Measurements from ENCODE around the gene TTK.

TTK gene

GRCh38 chr6:80077067-80077466 is 72.6 kb downstream of the TTK start:
- H3K4me3 ChIP-seq (ENCODE audit: low read depth, low read length) = no peak overlapping the region
- DNase-seq (ENCODE audit: low read depth) = no peak
- no peak for TF ChIP-seq CTCF (conservative IDR thresholded peaks at IDR 0.05; ENCODE audit: low read depth, low read length)

GRCh38 chr6:80088637-80089036 is 84.2 kb downstream of the TTK start:
- H3K4me3 ChIP-seq (ENCODE audit: low read depth, low read length) = no peak overlapping the region
- DNase-seq (ENCODE audit: low read depth) = no peak
- TF ChIP-seq CTCF (conservative IDR thresholded peaks at IDR 0.05; ENCODE audit: low read depth, low read length) = no peak

GRCh38 chr6:80091506-80091905 is 87.1 kb downstream of the TTK start:
- TF ChIP-seq CTCF (conservative IDR thresholded peaks at IDR 0.05; ENCODE audit: low read depth, low read length) = no peak
- H3K4me3 ChIP-seq (ENCODE audit: low read depth, low read length) = no peak overlapping the region
- DNase-seq (ENCODE audit: low read depth) = no peak

All from choroid plexus epithelial cell (primary cell).